T-helper 17 cell (primary cell): Measurements from ENCODE around the gene GRM6. TPM values are rescaled to one million over a fixed set of nuclear protein-coding genes. Genes with fewer than 3 reads are reported as not detected.

ENCODE experiments used
- ATAC-seq: fragments of 150-1000 bp; cut with Tn5 transposase; 2 replicates; pipeline ENCODE4 v1.10.0; 2021; ENCODE audit warnings: mild to moderate bottlenecking, moderate library complexity
- DNase-seq, 3 donors: peaks; one replicate each; pipeline versions ENCODE4 v3.0.0 to v3.0.0-alpha.2; 2020 to 2021
- H3K9me3 ChIP-seq: one replicate; pipeline ENCODE4 v1.7.0; 2013; ENCODE audit warnings: low read length, mild to moderate bottlenecking; ENCODE audit not compliant: control insufficient read depth, poor library complexity, severe bottlenecking
- H3K27ac Mint-ChIP-seq: one replicate; pipeline ENCODE4 v1.8.0; 2022; ENCODE audit warnings: mild to moderate bottlenecking, moderate library complexity, mixed read lengths
- H3K27me3 Mint-ChIP-seq: one replicate; pipeline ENCODE4 v1.8.0; 2022; ENCODE audit warnings: mixed read lengths
- H3K36me3 Mint-ChIP-seq: one replicate; pipeline ENCODE4 v1.8.0; 2022; ENCODE audit warnings: low read depth, mixed read lengths
- H3K4me1 Mint-ChIP-seq: one replicate; pipeline ENCODE4 v1.8.0; 2022; ENCODE audit warnings: mild to moderate bottlenecking, mixed read lengths
- H3K4me3 Mint-ChIP-seq: one replicate; pipeline ENCODE4 v1.8.0; 2022; ENCODE audit warnings: mild to moderate bottlenecking, moderate library complexity, mixed read lengths
- total RNA-seq, 4 donors: library from RNA in 2 of 4; stranded (reverse) in 2 of 4; gene quantifications; one replicate each; pipeline ENCODE4 v1.2.3 and lab custom pipeline; 2022 to 2026

The GRM6 gene
- total RNA-seq, 2 donors from 2014 or later = not detected

GRCh38 chr5:178931846-178932760 is 63.0 kb downstream of the GRM6 start:
- Mint-ChIP-seq H3K4me3 (no peak overlapping the region), H3K27ac (no peak overlapping the region), H3K27me3 (no peaks in the 10 kb centered on the region), H3K36me3 (peaks cover 5% of the 10 kb centered on the region), H3K4me1 (no peaks in the 10 kb centered on the region)
- DNase-seq (no peak), ATAC-seq (no peak)
- H3K9me3 ChIP-seq = peaks cover 51% of the 10 kb centered on the region

Other genes starting within 250 kb of the GRM6 start
- gene ZNF354B, start 135.4 kb downstream of the GRM6 start, total RNA-seq = 1 to 10 TPM; 8.8 to 9.8 TPM
- under 1 TPM; 0.50 to 0.52 TPM for gene ZFP2, start 99.4 kb downstream of the GRM6 start, total RNA-seq
- not detected for gene ZNF454, start 54.1 kb downstream of the GRM6 start, total RNA-seq
- gene ZNF879, start 28.5 kb upstream of the GRM6 start, total RNA-seq = 1 to 10 TPM; 4.8 to 4.9 TPM
- 1 to 10 TPM; 3.6 to 4.1 TPM for gene ZNF354C, start 65.1 kb upstream of the GRM6 start, total RNA-seq